GM21529 (cell line): ENCODE results near the gene RGS7.
"Not testable (repeated sequence)": the region's sequence is repeated elsewhere in the genome, so short reads cannot be mapped to it uniquely, and the experiment has no call there.

Source experiments
- ATAC-seq: cut with Tn5 transposase; IDR thresholded peaks from one replicate; pipeline ENCODE4 v1.9.1; 2021; ENCODE audit not compliant: unreplicated experiment

RGS7 gene

DNA sequence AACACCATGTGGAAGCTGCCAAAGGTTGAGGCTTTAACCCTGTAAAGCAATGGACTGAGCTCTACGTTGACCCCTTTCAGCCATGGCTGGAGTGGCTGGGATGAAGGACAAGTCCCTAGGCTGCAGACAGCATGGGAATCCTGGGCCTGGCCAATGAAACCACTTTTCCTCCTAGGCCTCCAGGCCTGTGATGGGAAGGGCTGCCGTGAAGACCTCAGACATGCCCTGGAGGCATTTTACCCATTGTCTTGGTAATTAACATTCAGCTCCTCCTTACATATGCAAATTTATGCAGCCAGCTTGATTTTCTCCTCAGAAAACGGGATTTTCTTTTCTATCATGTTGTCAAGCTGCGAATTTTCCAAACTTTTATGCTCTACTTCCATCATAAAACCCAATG, 214.5 kb downstream of the RGS7 start:
- no peak for ATAC-seq

DNA sequence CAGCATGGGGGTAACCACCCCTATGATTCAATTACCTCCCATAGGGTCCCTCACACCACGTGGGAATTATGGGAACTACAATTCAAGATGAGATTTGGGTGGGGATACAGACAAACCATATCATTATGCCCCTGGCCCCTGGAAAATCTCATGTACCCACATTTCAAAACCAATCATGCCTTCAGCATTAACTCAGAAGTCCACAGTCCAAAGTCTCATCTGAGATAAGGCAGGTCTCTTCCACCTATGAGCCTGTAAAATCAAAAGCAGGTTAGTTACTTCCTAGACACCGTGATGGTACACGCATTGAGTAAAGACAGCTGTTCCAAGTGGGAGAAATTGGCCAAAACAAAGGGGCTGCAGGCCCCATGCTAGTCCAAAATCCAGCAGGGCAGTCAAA, 215.4 kb downstream of the RGS7 start:
- not testable (repeated sequence) for ATAC-seq

DNA sequence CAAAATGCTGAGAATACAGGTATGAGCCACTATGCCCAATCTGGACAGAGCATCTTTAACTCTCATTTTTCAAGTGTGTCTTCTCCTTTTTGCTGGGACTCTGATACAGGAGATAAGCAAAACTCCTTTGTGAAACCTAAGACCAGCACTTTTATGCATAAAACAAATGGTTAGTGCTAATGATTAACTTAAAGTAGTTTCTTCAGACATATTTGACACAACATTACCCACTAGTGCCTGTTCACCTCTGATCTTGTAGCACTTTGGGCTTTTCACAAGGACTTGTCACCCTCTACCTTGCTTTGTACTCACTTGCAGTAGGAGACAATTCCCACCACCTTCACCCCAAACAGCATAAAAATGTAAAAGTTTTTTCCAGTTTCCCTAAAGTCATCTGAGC, 216.3 kb downstream of the RGS7 start:
- ATAC-seq: no peak

DNA sequence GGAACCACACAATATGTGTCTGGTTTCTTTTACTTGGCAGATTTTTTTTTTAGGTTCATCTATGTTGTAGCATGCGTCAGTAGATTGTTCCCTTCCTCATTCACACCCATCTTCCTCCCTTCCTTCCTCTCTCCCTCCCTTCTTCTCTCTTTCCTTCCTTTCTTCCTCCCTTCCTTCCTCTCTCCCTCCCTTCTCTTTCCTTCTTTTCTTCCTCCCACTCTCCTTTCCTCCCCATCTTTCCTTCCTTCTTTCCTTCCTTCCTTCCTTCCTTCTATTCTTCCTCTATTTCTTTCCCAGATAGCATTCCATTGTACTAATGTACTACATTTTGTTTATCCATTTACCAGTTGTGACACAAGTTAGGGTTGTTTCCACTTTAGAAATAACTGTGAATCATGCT, 218.0 kb downstream of the RGS7 start:
- ATAC-seq: no peak

DNA sequence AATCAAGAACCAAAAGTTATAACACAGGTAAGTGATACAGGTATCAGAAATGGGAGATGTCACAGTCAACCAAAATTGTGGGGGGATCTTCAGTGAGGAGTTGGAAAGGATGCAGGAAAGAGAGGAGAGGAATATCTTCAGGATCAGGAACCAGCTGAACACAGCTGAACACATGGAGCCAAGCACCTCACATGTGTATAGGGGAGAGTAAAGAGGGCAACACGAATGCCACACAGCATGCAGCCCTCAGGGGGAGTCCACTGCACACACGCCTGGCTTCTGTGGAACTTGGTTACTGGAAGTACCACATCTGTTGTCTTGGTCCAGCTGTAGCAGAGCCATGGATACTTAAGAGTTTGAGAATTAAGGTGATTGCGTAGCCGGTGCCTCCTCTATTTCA, 218.8 kb downstream of the RGS7 start:
- ATAC-seq: no peak

DNA sequence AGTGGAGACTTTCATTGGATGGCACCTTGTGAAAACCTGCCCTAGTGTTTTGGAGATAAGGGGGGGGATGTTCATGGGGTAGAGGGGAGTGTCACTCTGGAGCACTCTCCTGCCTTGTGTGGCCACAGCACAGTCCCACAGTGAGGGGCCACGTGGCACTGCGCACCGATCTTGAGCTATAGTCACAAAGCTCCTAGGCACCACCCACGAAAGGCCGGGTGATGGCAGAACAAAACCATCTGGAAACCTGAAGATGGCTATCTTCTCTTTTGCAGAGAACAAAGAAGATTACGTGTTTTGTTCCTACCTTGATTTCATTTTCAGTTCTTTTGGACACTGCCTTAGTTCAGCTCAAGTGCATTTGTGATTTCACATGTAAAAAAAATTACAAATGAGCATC, 220.6 kb downstream of the RGS7 start:
- no peak for ATAC-seq

DNA sequence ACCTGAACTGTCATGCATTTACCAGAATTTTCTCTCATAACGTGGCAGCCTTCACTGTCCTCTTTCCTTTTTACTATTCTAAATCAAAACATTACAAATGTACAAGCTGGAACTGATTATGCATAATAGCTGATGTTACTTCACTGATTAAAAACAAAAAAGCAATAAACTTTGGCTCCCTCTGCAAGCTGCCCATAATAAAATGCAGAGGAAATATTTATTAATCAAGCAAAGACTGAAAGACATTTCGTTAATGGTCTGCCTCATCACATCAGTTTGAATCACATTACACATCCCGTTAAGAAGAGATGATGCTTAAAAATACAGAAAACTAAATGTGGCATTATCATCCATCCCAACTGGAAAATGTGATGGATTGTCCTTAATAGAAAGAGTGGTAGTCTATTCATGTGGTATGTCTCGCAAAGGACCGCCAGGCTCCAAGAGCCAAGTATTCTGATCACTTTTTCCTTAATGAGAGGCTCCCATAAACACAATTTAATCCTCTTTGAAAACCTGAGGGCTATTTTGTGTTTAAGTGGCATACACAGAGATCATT, 225.3 kb downstream of the RGS7 start:
- ATAC-seq: no peak

DNA sequence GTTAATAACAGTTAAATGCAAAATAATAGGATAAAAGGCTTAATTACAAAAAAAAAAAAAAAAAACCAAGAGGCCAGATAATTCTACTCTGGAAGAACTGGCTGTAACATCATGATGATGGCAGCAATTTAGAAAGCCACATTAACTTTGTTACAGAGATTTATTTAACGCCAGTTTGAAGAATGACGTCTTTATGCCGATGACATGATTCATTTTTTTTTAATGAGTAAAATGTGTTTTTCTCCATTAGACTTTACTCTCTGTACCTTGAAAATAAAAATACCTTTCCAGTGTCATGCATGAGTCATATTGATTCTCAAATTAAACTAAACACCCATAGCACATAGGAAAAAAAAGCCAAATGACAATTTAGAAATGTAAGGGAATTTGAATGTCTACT, 226.1 kb downstream of the RGS7 start:
- ATAC-seq: no peak

DNA sequence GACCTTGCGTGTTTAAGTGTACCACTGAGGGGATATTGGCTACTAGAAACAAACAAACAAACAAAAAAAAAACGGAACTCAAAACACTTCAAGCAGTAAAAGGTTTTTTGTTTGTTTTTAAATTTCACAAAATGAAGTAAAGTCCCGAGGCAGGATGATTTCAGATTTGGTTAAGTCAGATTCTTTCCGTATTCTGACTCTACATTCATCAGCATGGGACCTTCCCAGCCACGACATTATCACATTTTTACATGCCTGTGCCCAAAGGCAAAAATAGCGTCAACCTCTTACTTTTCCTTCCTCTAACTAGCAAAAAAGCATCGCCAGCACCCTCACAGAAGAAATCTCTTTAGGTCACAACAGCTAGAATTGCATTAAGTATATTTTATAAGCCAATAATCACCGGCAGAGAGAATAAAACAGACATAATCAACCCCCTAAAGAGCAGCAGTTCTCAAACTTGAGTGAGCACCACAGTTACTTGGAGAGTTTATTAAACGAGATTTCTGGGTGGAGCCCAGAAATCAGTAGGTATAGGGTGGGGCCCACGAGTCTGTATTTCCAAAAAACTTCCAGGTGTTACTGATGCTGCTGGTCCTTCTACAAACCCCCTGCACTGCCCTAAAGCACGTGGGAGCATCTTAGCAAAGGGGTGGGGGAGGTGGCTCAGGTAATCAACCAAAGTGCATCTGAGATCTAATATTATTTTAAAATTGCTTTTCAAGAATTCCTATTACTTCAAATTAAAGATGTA, 227.6 kb downstream of the RGS7 start:
- no peak for ATAC-seq

DNA sequence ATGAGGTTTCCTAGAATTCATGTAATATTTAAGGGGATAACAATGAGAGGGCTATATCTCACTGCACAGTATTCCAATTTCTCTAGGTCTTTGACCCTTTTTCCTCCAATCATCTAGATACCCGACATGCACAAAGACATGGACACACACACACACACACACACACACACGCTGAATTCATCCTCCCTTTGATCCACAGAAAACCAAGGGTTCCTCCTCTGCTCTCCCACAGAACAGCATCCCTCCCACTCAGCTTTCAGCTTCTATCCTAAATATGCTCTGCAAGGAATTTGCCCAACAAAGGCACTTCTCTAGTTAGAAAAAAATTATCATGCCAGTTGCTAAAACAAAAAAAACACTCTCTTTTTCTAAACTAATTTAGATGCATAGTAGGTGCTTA, 231.7 kb downstream of the RGS7 start:
- no peak for ATAC-seq

DNA sequence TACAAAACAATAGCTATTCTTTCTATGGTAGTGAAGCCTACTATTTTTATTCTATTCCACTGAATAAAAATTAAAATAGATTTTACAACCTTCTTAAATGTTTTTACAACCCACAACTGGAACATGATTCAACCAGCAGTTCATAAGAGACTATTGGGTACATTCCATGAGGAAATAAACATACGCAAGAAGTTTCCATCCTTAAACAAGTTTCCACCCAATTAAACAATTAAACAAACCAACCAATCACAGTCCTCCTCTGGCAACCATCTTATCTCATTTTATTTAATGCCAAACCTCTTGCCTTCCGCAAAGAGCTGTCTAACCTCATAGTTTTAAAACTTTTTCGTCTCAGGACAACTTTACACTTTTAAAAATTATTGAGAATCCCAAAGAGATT, 239.0 kb downstream of the RGS7 start:
- ATAC-seq: no peak

DNA sequence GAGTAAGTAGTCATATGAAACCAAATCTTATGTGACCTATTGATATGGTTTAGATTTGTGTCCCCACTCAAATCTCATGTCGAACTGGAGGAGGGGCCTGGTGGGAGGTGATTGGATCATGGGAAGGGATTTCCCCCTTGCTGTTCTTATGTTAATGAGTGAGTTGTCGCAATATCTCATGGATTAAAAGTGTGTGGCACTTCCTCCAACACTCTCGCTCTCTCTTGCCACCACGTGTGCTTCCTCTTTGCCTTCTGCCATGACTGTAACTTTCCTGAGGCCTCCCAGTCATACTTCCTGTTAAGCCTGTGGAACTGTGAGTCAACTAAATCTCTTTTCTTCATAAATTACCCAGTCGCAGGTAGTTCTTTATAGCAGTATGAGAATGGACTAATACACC, 241.2 kb downstream of the RGS7 start:
- no peak for ATAC-seq

DNA sequence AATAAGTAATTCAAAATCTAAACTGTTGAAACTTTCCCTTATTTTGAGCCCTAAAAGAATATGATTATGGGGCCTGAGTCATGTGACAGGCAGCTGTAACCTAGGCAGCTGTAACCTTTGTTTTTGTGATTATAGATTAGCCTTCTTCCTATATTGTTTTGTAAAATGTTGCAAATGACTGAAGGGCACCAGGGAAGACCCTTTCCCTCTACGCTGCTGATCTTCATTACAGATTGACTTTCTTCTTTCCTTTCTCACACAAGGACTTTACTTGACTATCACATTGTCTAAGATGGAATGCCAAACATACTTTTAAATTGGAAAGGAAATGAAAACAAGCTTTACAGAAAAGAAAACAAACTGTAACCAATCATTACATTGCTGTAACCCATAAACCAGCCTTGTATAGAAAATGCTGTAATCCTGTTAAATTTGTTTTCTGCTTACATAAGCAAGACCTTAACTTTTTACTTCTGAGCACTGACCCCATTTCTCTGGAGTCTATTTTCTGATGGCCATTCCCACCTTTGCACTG, 242.2 kb downstream of the RGS7 start:
- ATAC-seq: no peak

DNA sequence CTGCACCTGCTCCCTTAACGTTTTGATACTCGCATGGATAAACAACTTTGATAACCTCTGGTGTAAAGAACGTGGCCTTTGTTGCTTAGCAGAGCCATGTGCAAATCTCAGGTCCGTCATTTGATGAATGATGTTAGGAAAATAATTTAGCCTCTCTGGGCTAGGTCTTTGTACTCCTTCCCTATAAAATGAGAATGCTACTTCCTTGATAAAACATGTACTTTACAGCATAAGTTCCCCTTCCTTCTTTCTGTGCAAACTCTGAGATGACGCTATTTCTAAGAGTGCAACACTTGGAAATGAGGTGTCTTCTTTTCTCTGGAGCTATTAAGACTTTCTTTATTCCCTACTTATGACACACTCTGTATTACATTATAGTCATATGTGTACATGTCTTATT, 243.4 kb downstream of the RGS7 start:
- ATAC-seq: no peak

DNA sequence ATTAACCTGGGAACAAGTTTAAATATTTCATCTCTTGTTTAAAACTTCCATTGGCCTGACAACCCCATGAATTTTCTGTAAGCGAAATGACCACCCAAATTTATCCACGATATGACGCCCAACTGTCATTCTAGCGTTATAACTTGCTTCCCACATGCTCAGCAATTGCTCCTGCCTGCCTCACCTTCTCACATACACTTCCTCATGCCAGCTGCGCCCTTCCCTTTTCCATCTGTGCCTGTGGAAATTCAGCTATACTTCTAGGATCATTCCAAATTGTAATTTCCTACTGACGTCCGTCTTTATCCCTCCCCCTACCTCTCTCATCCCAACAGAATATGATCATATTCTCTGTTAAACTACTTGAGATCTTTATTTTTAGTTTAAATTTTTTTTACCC, 248.0 kb downstream of the RGS7 start:
- no peak for ATAC-seq

DNA sequence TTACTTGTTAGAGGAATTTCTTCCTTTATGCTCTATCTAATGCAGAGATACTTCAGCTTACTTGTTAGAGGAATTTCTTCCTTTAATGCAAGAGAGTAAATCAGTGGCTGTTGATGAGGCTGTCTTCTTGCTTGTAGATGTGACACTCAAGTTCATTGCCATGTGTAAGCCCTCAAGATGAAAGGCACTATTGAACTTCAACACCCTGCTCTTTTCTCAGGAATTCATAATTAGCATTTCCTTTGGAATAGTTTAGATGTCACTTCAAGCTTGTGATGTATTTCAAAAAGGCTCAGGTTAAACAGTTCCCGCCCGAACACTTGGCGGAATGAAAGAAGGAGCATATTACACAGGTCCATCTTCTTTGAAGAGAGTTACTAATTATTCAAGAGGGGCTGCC, 251.9 kb downstream of the RGS7 start:
- no peak for ATAC-seq

DNA sequence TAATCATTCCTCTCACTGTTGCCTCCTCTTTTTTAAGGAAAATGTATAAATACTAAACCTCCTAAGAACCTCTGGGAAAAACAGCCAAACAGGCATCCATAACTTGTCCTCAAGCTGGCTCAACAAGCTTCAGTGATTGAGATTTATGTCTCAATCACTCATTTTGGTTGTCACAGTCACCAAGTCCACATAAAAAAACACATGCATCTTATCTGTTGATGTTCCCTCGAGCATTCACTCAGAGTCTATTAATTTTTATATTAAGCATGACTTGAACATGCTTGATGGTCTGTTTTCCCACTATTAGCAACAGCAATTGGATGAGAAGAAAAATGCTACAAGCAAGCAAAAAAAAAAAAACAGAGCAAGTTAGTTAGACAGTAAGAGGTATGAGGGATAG, 254.3 kb downstream of the RGS7 start:
- ATAC-seq: no peak

DNA sequence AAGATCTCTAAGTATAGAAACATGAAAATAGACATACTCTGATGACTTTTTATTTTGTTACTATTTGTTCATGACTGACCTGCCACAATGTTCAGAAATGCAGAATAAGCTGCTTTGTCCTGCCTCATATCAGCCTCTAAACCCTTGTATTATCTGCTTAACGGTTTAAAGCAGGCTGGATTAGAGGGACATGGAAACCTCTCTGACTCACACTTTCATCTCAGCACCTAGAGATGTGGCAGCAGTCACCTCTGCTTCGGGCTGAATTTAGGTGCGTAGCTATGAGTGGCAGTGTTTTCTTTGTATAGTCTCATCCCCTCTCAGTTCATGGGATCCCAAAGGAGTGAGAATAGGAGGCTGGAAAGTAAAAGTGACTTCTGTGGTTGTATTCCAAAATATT, 255.4 kb downstream of the RGS7 start:
- ATAC-seq: no peak

DNA sequence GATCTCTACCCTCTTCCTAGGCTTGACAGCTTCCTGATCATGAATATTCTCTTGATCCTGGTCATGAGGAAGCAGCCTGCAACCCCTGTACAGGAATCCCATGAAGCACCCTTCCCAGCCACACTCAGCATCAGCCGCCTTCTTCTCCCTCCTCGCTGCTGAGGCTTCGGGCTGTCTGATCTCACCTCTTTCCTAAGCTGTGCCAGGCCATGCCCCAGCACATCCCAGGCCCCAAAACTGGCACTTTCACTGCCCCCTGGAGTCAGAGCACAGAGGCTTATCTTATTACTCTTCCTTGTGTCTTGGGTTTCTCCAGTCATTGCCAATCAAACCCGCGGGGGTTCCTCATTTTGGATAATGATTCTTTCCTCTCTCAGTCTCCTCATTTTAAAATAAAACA, 259.5 kb downstream of the RGS7 start:
- ATAC-seq: no peak

DNA sequence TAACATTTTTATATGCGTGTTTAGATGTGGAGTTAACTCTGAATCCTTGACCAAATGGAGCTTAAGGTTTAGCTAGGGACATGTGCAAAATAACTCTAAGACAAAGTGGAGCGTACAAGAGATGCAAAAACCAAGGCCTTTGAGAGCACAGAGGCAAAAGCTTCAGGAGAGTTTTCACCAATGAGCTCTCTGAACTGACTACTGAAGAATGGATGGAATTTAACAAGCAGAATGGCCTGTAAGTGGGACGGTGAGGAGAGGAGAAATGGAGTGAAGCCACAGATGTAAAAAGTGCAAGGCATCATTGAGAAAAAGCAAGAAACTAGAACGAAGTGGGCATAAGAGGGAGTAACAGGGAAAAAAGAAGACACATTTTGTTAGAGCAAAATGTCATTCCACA, 260.0 kb downstream of the RGS7 start:
- no peak for ATAC-seq

DNA sequence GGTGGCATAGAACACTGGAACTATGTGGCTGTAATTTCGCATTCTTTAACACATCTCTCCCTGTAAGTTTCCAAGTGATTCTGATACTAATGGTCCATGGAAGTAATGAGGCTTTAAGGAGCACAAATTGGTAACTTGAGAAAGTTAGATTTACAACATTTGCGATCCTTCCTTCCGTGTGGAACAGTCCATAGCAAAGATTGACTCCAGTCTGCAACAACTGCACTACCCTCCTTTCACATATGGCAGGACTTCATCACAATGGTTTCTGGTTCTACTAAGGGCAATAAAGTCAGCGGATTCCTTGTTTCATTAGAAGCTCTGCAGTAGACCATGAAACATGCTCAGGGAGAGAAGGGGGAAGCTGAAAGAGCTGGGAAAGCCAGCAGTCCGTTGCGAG, 261.2 kb downstream of the RGS7 start:
- ATAC-seq: no peak

DNA sequence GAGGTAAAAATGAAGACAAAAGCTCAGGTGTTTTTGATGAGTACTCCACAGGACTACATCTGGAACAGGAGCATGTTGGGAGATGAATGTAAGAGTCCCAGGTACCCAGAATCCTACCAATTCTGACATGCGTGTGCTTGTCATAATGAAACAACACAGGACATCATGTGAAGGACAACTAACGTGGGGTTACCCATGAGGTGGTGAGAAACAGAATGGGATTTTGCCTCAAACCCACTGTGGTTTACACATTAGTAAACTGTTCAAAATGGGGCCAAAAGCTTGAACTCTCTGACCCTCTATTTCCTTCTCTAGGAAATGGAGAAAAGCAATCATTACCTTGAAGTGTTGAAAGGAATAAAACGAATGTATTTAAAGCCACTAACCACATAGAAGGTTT, 266.2 kb downstream of the RGS7 start:
- no peak for ATAC-seq

DNA sequence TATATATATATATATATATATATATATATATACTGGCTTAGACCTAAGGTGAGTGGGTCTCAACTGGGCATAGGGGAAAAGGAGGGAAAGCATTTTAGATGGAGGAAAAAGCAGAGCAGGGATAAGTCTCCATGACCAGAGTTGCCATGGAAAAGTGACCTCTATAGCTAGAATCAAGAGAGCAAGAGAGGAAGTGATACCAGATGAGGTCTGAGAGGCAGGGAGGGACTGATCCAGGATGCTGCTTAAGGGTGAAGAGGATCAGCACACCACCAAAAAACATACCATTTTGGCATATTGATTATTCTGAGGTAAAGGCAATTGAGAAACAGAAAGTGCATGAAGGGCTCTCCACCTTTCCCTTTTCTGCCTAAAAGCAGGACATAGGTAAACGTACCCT, 267.9 kb downstream of the RGS7 start:
- not testable (repeated sequence) for ATAC-seq
